ENCODE data around the gene KCNH4.

DNA sequence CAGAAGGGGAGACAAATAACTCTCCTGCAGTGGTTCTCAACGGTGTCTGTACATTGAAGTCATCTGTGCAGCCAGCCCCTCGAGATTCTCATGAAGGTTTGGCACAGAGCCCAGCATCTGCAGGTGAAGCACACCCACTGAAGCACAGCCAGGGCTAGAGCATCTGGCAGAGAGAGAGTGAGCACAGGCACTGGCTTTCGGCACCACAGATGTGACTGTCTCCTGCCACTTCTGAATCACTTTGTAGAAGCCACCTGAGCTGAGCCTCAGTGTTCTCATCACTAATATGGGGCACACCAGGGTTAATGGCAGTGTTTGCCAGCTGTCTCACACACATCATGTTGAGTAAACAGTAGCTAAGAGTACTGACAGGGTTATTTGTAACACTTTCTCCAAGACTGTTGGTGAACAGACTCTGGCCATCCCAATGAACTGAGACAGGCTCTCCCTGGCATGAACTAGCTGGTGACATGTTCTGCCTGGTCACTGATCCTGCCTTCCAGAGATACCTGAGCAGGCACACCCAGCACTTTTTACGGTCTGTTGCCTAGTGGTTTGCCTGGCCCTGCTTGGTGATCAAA lies 47.4 kb downstream of the KCNH4 start:
- no peak for TF ChIP-seq POLR2AphosphoS5 (IDR thresholded peaks at IDR 0.05)
- TF ChIP-seq, protein P1, sequence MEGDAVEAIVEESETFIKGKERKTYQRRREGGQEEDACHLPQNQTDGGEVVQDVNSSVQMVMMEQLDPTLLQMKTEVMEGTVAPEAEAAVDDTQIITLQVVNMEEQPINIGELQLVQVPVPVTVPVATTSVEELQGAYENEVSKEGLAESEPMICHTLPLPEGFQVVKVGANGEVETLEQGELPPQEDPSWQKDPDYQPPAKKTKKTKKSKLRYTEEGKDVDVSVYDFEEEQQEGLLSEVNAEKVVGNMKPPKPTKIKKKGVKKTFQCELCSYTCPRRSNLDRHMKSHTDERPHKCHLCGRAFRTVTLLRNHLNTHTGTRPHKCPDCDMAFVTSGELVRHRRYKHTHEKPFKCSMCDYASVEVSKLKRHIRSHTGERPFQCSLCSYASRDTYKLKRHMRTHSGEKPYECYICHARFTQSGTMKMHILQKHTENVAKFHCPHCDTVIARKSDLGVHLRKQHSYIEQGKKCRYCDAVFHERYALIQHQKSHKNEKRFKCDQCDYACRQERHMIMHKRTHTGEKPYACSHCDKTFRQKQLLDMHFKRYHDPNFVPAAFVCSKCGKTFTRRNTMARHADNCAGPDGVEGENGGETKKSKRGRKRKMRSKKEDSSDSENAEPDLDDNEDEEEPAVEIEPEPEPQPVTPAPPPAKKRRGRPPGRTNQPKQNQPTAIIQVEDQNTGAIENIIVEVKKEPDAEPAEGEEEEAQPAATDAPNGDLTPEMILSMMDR (IDR thresholded peaks at IDR 0.05) = no peak
